ENCODE data around the gene ILRUN. TPM values are rescaled to one million over a fixed set of nuclear protein-coding genes. Genes with fewer than 3 reads are reported as not detected.

ILRUN gene
- total and polyA plus RNA-seq, 2 experiments from 2014 or later, result 17.6 to 80.1 TPM

DNA sequence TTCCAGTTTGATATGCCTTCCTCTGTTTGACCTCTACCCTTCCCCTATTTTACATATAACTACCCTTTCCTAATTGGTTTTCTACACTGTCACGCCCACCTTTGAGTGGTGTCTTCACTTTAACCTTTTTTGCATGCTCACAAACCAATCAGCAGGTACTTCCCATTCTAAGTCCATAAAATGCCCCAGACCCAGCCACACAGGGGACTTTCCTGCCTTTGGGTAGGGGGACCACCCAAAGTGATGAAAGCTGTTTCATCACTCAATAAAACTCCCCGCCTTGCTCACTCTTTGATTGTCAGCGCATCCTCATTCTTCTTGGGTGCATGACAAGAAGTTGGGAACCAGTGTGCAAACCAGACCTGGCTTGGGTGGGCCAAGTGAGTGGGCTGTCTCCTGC is 40.3 kb upstream of the ILRUN start (continued):
- TF ChIP-seq ZNF331 (CRISPR knock-in tag; IDR thresholded peaks at IDR 0.05; ENCODE audit: low read depth), result no peak
- TF ChIP-seq, protein P1, sequence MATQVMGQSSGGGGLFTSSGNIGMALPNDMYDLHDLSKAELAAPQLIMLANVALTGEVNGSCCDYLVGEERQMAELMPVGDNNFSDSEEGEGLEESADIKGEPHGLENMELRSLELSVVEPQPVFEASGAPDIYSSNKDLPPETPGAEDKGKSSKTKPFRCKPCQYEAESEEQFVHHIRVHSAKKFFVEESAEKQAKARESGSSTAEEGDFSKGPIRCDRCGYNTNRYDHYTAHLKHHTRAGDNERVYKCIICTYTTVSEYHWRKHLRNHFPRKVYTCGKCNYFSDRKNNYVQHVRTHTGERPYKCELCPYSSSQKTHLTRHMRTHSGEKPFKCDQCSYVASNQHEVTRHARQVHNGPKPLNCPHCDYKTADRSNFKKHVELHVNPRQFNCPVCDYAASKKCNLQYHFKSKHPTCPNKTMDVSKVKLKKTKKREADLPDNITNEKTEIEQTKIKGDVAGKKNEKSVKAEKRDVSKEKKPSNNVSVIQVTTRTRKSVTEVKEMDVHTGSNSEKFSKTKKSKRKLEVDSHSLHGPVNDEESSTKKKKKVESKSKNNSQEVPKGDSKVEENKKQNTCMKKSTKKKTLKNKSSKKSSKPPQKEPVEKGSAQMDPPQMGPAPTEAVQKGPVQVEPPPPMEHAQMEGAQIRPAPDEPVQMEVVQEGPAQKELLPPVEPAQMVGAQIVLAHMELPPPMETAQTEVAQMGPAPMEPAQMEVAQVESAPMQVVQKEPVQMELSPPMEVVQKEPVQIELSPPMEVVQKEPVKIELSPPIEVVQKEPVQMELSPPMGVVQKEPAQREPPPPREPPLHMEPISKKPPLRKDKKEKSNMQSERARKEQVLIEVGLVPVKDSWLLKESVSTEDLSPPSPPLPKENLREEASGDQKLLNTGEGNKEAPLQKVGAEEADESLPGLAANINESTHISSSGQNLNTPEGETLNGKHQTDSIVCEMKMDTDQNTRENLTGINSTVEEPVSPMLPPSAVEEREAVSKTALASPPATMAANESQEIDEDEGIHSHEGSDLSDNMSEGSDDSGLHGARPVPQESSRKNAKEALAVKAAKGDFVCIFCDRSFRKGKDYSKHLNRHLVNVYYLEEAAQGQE (IDR thresholded peaks at IDR 0.05; ENCODE audit: unreplicated experiment), result no peak
- no peak for TF ChIP-seq EZH2 (IDR thresholded peaks at IDR 0.05; ENCODE audit: low read depth, unreplicated experiment)
- no peak for TF ChIP-seq STAT1 (IDR thresholded peaks at IDR 0.05; ENCODE audit: unreplicated experiment)
- TF ChIP-seq JUNB (IDR thresholded peaks at IDR 0.05; ENCODE audit: unreplicated experiment), result no peak
- TF ChIP-seq, protein P2, sequence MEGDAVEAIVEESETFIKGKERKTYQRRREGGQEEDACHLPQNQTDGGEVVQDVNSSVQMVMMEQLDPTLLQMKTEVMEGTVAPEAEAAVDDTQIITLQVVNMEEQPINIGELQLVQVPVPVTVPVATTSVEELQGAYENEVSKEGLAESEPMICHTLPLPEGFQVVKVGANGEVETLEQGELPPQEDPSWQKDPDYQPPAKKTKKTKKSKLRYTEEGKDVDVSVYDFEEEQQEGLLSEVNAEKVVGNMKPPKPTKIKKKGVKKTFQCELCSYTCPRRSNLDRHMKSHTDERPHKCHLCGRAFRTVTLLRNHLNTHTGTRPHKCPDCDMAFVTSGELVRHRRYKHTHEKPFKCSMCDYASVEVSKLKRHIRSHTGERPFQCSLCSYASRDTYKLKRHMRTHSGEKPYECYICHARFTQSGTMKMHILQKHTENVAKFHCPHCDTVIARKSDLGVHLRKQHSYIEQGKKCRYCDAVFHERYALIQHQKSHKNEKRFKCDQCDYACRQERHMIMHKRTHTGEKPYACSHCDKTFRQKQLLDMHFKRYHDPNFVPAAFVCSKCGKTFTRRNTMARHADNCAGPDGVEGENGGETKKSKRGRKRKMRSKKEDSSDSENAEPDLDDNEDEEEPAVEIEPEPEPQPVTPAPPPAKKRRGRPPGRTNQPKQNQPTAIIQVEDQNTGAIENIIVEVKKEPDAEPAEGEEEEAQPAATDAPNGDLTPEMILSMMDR (conservative IDR thresholded peaks at IDR 0.05; ENCODE audit: low read depth in 2 of 2), result no peak
- no peak for TF ChIP-seq POLR2AphosphoS5 (IDR thresholded peaks at IDR 0.05; ENCODE audit: low read depth)
- TF ChIP-seq ZNF114 (CRISPR knock-in tag; IDR thresholded peaks at IDR 0.05), result no peak

GRCh38 chr6:34731393-34732060 is 35.0 kb upstream of the ILRUN start:
- no peak overlapping the region for H3K27ac Mint-ChIP-seq
- H3K9me3 Mint-ChIP-seq, result no peaks in the 10 kb centered on the region; the same call in 2 of the 3 replicates
- Histone ChIP-seq H3K79me2 (replicated peaks; ENCODE audit: insufficient read depth) (no peaks in the 10 kb centered on the region), H4K20me1 (replicated peaks; ENCODE audit: insufficient read depth) (no peaks in the 10 kb centered on the region), H3K4me2 (no peak overlapping the region), H3K4me1 (ENCODE audit: insufficient read depth) (no peaks in the 10 kb centered on the region), H3K27ac (ENCODE audit: low read depth) (no peak overlapping the region), H3K9me2 (ENCODE audit: insufficient read depth) (no peaks in the 10 kb centered on the region), H2AFZ (no peak overlapping the region; the same call in 1 of the 2 replicates), H3K27me3 (ENCODE audit: insufficient read depth) (no peaks in the 10 kb centered on the region), H3F3A (replicated peaks; ENCODE audit: low read depth) (no peaks in the 10 kb centered on the region), H3K36me3 (ENCODE audit: insufficient read depth) (no peaks in the 10 kb centered on the region), H3K4me3 (no peak overlapping the region)
- H3K4me3 Mint-ChIP-seq, result no peak overlapping the region
- peaks cover 1% of the 10 kb centered on the region for H3K27me3 Mint-ChIP-seq (ENCODE audit: insufficient read depth, low read depth, poor library complexity)
- no peaks in the 10 kb centered on the region for H3K36me3 Mint-ChIP-seq (ENCODE audit: low read depth)
- no peak for ATAC-seq
- no peak for DNase-seq (ENCODE audit: low spot score)
- H3K4me1 Mint-ChIP-seq, result no peaks in the 10 kb centered on the region
- no peak for TF ChIP-seq NANOG (IDR thresholded peaks at IDR 0.05; ENCODE audit: borderline replicate concordance)
- TF ChIP-seq ETS1 (IDR thresholded peaks at IDR 0.05), result no peak
- TF ChIP-seq ZNF331 (CRISPR knock-in tag; IDR thresholded peaks at IDR 0.05; ENCODE audit: low read depth), result no peak
- TF ChIP-seq JUNB (IDR thresholded peaks at IDR 0.05; ENCODE audit: unreplicated experiment), result no peak
- TF ChIP-seq POLR2AphosphoS5 (IDR thresholded peaks at IDR 0.05; ENCODE audit: low read depth), result no peak
- TF ChIP-seq ZNF462 (CRISPR knock-in tag; IDR thresholded peaks at IDR 0.05), result no peak

Data from GM23338 (cell line).